A673 (cell line): ENCODE measurements around the gene GGTA1. TPM values are rescaled to one million over a fixed set of nuclear protein-coding genes. Genes with fewer than 3 reads are reported as not detected.

Source experiments
- BruUV-seq: library from RNA; stranded (reverse); fragments of 400-500 nt; replicated peaks from 2 replicates; lab custom pipeline; 2021; lab: Mats Ljungman, UMichigan
- CTCF ChIA-PET: fragments of 300-600 bp; sonication (Branson Sonifier 250); formaldehyde crosslinking; loops from one replicate; lab custom pipeline; 2022; ENCODE audit warnings: antibody characterized with exemption; lab: Charles Lee
- POLR2A ChIA-PET: fragments of 300-600 bp; sonication (Branson Sonifier 250); formaldehyde crosslinking; loops from one replicate; lab custom pipeline; 2022; ENCODE audit warnings: antibody characterized with exemption; ENCODE audit not compliant: low non-redundant PET; lab: Charles Lee
- DNase-seq: peaks from one replicate; pipeline ENCODE4 v3.0.0-alpha.2; 2015; ENCODE audit warnings: low spot score
- H3K27ac ChIP-seq: fragments of 200-600 bp; sonication (generic); 2 replicates; pipeline ENCODE4 v1.5.1; 2016; ENCODE audit warnings: mixed run types, low read depth, mild to moderate bottlenecking, mixed read lengths, antibody characterized with exemption, low read length; ENCODE audit not compliant: poor library complexity, severe bottlenecking
- H3K27me3 ChIP-seq: fragments of 200-600 bp; sonication (generic); replicated peaks from 2 replicates; pipeline ENCODE4 v1.6.1; 2017; ENCODE audit warnings: mixed run types, low read depth, mild to moderate bottlenecking, mixed read lengths, antibody characterized with exemption, low read length; ENCODE audit not compliant: insufficient read depth, poor library complexity
- H3K36me3 ChIP-seq: fragments of 200-600 bp; sonication (generic); 2 replicates; pipeline ENCODE4 v1.6.1; 2016; ENCODE audit warnings: mixed run types, mild to moderate bottlenecking, mixed read lengths, antibody characterized with exemption, low read length; ENCODE audit not compliant: insufficient read depth, poor library complexity, severe bottlenecking
- H3K4me1 ChIP-seq: fragments of 200-600 bp; sonication (generic); 2 replicates; pipeline ENCODE4 v1.6.1; 2017; ENCODE audit warnings: mixed run types, mild to moderate bottlenecking, mixed read lengths, antibody characterized with exemption, low read length; ENCODE audit not compliant: insufficient read depth, poor library complexity, severe bottlenecking
- H3K4me3 ChIP-seq: fragments of 200-600 bp; sonication (generic); 2 replicates; pipeline ENCODE4 v1.5.1; 2016; ENCODE audit warnings: low read depth, mixed run types, mild to moderate bottlenecking, mixed read lengths, low read length; ENCODE audit not compliant: poor library complexity, severe bottlenecking
- H3K9me3 ChIP-seq: fragments of 200-600 bp; sonication (generic); 2 replicates; pipeline ENCODE4 v1.6.1; 2016; ENCODE audit warnings: mixed run types, low read depth, mild to moderate bottlenecking, mixed read lengths, antibody characterized with exemption, low read length; ENCODE audit not compliant: poor library complexity, severe bottlenecking
- EZH2 ChIP-seq: fragments of 200-600 bp; sonication (generic); IDR thresholded peaks from 2 replicates; pipeline ENCODE4 v1.6.1; 2017; ENCODE audit warnings: borderline replicate concordance, low read depth, mild to moderate bottlenecking, mixed read lengths, antibody characterized with exemption, low read length; ENCODE audit not compliant: poor library complexity, severe bottlenecking
- intact Hi-C: fragments of 100-400 bp; cut with micrococcal nuclease; formaldehyde crosslinking; loops from one replicate; pipeline ENCODE4 v1.10.0; 2022; ENCODE audit not compliant: unreplicated experiment
- total RNA-seq: library from RNA; stranded (reverse); gene quantifications from 2 replicates; pipeline ENCODE4 v1.2.3, GENCODE V29; 2021
- TF ChIP-seq, protein P1 (sequence below): fragments of 300-800, 200-600 bp; sonication (generic); conservative IDR thresholded peaks from 2 replicates; pipeline ENCODE4 v1.5.1; 2017; ENCODE audit warnings: low read depth, mild to moderate bottlenecking, antibody characterized with exemption, low read length, moderate library complexity, mixed read lengths

Gene GGTA1
- total RNA-seq, 1 experiment from 2014 or later, result not detected

DNA sequence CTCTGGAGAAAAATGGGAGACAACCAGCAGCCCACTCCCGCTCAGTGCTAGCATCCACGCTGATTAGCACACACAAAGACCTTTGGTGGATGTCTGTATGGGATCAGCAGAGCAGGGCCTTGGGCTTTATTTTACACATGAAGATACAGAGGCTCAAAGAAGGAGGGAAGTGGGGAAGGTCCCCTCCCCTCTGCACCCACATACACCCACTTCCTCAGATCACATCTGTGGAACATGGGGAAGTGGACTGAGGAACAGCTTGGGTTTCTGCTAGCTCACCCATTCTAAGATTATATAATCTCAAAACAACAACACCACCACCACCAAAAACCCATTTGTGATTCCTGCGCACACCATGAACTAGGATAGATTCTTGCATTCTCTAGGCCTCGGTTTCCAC, 14.0 kb downstream of the GGTA1 start:
- BruUV-seq, result no TSS peak
- intact Hi-C loops, result no loop called here
- POLR2A ChIA-PET, result no interaction called here
- Histone ChIP-seq H3K4me3 (no peak overlapping the region), H3K36me3 (no peaks in the 10 kb centered on the region), H3K27me3 (no peaks in the 10 kb centered on the region), H3K27ac (no peak overlapping the region), H3K4me1 (no peaks in the 10 kb centered on the region), H3K9me3 (no peaks in the 10 kb centered on the region)
- no peak for DNase-seq
- CTCF ChIA-PET, result no interaction called here
- TF ChIP-seq, protein P1, sequence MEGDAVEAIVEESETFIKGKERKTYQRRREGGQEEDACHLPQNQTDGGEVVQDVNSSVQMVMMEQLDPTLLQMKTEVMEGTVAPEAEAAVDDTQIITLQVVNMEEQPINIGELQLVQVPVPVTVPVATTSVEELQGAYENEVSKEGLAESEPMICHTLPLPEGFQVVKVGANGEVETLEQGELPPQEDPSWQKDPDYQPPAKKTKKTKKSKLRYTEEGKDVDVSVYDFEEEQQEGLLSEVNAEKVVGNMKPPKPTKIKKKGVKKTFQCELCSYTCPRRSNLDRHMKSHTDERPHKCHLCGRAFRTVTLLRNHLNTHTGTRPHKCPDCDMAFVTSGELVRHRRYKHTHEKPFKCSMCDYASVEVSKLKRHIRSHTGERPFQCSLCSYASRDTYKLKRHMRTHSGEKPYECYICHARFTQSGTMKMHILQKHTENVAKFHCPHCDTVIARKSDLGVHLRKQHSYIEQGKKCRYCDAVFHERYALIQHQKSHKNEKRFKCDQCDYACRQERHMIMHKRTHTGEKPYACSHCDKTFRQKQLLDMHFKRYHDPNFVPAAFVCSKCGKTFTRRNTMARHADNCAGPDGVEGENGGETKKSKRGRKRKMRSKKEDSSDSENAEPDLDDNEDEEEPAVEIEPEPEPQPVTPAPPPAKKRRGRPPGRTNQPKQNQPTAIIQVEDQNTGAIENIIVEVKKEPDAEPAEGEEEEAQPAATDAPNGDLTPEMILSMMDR, result no peak
- TF ChIP-seq EZH2, result no peak

GRCh38 chr9:121484651-121485446, 14.8 kb downstream of the GGTA1 start:
- H3K4me1 ChIP-seq, result no peaks in the 10 kb centered on the region
- H3K36me3 ChIP-seq, result no peaks in the 10 kb centered on the region
- H3K27me3 ChIP-seq, result no peaks in the 10 kb centered on the region
- CTCF ChIA-PET, result no interaction called here
- POLR2A ChIA-PET, result no interaction called here
- intact Hi-C loops, result no loop called here
- no peak for DNase-seq
- H3K9me3 ChIP-seq, result no peaks in the 10 kb centered on the region
- H3K27ac ChIP-seq, result no peak overlapping the region
- no TSS peak for BruUV-seq
- H3K4me3 ChIP-seq, result no peak overlapping the region
- TF ChIP-seq, protein P1, result no peak
- no peak for TF ChIP-seq EZH2

DNA sequence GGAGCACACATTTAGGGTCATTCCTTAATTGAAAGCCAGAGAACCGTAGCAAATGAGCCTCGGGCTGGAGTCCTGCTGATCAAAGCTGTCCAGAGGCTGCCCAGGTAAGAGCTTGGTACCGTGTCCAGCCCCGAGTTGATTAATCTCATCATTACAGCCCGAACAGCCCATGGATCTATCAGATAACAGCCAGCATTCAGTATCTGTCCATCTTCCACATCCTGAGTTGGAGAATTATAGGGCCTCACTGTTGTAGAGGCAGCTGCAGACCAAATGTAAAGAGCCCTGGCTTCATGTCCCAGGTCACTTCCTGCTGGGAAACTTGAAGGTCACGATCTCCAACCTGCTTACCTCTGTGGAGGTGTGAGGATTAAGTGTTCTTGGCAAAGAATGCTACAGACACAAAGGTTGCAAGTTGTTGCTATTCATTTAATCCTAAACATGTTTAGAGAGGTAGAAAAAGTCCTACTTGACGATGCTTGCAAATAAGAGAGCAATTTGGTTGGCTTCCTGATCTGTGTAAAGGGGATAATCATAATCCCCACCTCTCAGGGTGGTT, 16.1 kb downstream of the GGTA1 start:
- intact Hi-C loops, result no loop called here
- DNase-seq, result no peak
- no peaks in the 10 kb centered on the region for H3K9me3 ChIP-seq
- no peaks in the 10 kb centered on the region for H3K4me1 ChIP-seq
- no peak overlapping the region for H3K4me3 ChIP-seq
- BruUV-seq, result no TSS peak
- ChIA-PET CTCF (no interaction called here), POLR2A (no interaction called here)
- no peaks in the 10 kb centered on the region for H3K36me3 ChIP-seq
- H3K27ac ChIP-seq, result no peak overlapping the region
- H3K27me3 ChIP-seq, result no peaks in the 10 kb centered on the region
- no peak for TF ChIP-seq EZH2
- TF ChIP-seq, protein P1, result no peak
